H4 (cell line): ENCODE results near the gene EGFR. TPM values are rescaled to one million over a fixed set of nuclear protein-coding genes. Genes with fewer than 3 reads are reported as not detected.
A peak's percentile ranks its signal among the peaks of the same experiment; 100 is the strongest.
"Not testable (repeated sequence)": the region's sequence is repeated elsewhere in the genome, so short reads cannot be mapped to it uniquely, and the experiment has no call there.

ENCODE experiments used
- DNase-seq: peaks from one replicate; pipeline ENCODE4 v3.0.0-alpha.2; 2015; ENCODE audit warnings: low spot score
- total RNA-seq: library from RNA; depleted of rRNA; stranded (reverse); fragments of >200 nt; shearing (Covaris generic); gene quantifications from 2 replicates; pipeline ENCODE4 v1.2.3, GENCODE V29; 2014

Gene EGFR
- total RNA-seq, 1 experiment from 2014 or later = 16.5 TPM

DNA sequence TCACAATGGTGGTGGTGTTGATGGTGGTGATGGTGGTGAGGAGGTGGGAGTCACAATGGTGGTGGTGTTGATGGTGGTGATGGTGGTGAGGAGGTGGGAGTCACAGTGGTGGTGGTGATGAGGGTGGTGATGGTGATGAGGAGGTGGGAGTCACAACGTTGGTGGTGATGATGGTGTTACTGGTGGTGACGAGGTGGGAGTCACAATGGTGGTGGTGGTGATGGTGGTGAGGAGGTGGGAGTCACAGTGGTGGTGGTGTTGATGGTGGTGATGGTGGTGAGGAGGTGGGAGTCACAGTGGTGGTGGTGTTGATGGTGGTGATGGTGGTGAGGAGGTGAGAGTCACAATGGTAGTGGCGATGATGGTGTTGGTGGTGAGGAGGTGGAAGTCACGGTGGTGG, 148.5 kb downstream of the EGFR start:
- not testable (repeated sequence) for DNase-seq

DNA sequence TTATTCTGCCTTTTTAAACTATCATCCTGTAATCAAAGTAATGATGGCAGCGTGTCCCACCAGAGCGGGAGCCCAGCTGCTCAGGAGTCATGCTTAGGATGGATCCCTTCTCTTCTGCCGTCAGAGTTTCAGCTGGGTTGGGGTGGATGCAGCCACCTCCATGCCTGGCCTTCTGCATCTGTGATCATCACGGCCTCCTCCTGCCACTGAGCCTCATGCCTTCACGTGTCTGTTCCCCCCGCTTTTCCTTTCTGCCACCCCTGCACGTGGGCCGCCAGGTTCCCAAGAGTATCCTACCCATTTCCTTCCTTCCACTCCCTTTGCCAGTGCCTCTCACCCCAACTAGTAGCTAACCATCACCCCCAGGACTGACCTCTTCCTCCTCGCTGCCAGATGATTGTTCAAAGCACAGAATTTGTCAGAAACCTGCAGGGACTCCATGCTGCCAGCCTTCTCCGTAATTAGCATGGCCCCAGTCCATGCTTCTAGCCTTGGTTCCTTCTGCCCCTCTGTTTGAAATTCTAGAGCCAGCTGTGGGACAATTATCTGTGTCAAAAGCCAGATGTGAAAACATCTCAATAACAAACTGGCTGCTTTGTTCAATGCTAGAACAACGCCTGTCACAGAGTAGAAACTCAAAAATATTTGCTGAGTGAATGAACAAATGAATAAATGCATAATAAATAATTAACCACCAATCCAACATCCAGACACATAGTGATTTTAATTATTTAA, 151.7 kb downstream of the EGFR start:
- DNase-seq = no peak

DNA sequence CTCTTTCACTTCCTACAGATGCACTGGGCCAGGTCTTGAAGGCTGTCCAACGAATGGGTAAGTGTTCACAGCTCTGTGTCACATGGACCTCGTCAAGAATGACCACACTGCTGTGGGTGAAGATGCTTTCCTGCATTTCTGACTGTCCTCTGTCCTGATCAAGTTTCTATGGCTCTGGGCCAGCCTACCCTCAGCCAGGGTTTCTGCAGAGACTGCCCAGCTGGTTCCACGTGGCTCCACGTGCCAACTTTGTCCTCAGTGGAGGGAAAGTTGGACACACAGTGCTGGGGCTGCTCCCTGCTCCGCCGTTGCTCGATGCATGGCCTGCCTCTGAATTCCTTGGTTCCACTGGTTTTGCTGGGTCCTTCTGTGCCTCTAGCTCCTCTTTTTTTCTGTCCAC, 152.3 kb downstream of the EGFR start:
- no peak for DNase-seq

DNA sequence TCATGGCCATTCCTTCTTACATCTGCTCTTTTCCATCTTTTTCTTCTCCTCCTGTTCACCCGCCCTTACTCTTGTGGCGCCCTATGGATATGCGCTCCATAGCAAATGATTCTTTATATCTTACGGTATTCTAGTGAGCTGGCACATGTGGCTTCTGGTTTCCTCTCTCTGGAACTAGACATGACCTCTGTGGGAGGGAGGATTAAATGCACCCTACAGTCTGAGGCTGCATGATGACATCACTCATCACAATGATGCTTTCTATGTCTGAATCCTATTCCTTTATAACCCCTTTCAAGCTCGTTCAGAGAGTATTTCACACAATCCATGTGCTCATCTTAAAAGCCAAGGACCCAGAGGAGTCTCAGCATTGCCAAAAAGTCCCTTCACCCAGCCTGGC, 153.3 kb downstream of the EGFR start:
- no peak for DNase-seq

DNA sequence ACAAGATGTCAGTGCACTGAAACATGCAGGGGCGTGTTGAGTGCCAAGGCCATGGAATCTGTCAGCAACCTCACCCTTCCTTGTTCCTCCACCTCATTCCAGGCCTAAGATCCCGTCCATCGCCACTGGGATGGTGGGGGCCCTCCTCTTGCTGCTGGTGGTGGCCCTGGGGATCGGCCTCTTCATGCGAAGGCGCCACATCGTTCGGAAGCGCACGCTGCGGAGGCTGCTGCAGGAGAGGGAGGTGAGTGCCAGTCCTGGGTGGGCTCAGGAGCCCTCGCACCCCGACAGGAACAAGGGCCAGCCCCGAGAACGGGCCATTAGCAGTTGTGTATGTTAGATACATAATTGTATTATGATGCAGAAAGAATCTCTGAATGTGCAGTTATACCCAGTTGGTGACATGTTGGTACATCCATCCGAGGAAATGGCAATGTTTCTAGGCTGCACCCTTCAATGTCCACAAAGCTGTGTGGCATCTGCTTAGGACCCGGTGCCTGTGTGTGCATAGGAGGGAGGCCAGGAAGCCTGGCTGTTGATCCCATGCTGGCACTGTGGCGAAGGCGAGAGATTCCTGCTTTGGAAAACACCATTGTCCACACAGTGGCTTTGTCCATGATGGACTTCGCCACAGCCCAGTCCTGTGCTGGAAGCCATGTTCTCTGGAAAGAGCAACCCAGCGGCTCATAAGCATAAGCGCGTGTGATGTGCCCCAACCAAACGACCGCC, 154.2 kb downstream of the EGFR start:
- no peak for DNase-seq

DNA sequence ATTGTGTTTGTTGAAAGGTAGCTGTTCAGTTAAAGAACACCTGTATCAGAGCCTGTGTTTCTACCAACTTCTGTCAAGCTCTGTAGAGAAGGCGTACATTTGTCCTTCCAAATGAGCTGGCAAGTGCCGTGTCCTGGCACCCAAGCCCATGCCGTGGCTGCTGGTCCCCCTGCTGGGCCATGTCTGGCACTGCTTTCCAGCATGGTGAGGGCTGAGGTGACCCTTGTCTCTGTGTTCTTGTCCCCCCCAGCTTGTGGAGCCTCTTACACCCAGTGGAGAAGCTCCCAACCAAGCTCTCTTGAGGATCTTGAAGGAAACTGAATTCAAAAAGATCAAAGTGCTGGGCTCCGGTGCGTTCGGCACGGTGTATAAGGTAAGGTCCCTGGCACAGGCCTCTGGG, 154.9 kb downstream of the EGFR start:
- DNase-seq = no peak

DNA sequence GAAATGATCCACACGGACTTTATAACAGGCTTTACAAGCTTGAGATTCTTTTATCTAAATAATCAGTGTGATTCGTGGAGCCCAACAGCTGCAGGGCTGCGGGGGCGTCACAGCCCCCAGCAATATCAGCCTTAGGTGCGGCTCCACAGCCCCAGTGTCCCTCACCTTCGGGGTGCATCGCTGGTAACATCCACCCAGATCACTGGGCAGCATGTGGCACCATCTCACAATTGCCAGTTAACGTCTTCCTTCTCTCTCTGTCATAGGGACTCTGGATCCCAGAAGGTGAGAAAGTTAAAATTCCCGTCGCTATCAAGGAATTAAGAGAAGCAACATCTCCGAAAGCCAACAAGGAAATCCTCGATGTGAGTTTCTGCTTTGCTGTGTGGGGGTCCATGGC, 155.6 kb downstream of the EGFR start:
- DNase-seq = no peak

DNA sequence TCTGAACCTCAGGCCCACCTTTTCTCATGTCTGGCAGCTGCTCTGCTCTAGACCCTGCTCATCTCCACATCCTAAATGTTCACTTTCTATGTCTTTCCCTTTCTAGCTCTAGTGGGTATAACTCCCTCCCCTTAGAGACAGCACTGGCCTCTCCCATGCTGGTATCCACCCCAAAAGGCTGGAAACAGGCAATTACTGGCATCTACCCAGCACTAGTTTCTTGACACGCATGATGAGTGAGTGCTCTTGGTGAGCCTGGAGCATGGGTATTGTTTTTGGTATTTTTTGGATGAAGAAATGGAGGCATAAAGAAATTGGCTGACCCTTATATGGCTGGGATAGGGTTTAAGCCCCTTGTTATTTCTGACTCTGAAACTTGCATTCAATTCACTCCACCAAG, 156.0 kb downstream of the EGFR start:
- no peak for DNase-seq

DNA sequence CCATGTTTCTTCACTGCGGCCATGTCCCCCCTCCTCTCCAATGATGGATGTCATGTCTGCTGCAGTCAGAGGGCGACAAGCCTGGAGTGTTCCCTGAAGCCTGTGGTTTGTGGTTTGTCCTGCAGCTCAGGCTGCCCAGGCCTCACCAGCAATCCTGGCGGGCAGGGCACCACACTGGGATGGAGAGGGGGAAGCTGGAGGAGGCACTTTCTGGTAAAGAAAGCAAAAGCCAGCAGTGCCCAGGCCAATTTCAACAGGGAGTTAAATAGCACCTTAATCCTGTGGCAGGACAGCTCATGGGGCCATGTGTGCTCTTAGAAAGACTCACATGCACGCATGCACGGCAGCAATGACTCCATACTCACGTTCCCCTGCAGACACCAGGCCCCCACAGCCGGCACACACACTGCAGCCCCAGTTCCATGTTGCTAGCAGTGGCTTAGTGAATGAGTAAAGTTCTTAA, 158.3 kb downstream of the EGFR start:
- peak; percentile 96 for DNase-seq

DNA sequence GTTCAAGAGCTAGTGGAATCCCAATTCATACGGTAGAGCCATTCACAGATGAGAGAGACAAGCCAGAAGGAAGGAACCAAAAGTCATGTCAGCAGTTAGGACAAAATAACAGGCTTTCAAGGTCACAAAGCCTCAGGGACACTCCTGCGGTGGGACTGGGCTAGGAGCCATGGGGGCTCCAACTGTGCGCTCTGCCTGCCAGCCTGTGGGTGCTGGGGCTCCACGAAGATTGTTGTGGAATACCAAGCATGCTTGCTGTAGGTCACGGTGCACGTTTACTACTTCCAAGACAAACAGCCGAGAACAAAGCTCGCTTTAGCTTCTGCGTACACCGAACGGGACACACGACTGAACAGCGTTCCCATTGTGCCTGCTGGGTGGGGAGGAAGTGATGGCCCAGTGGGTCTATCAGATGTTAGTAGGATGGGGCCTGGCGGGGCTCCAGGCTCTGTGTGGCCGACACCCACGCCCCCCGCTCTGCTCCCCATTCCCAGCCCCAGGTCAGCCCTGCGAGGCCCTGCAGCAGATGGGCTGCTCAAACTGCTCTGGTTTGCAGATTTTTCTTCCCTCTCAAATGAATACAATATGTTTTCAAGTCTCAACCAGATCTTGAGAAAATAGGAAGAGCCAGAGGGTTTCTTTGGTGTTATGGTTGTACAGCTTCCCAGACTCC, 158.9 kb downstream of the EGFR start:
- DNase-seq = peak; percentile 76

DNA sequence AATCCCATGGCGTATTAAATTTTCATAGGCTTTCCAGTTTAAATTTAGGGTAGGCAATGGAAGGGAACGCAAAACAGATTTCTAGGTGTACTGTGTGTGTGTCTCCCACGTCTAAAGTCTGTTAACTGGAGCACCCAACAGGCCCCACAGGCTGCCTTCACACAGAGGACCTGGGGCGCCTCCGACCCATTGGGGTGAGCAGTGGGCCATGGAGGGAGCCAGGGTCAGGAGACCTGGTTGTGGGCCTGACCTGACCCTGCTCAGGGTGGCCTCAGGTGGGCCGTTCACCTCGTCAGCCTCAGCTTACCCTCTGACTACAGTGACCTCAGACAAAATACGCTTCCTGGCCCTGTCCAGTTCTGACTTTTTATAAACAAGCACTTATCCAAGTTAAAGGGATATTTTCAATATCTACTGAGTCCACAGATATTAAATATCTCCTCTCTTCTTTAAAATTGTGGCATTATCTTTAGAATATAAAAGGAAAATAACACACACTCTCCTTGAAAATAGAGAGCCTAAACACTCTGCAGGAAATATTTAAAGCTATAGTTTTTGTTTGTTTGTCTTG, 159.6 kb downstream of the EGFR start:
- DNase-seq = no peak

DNA sequence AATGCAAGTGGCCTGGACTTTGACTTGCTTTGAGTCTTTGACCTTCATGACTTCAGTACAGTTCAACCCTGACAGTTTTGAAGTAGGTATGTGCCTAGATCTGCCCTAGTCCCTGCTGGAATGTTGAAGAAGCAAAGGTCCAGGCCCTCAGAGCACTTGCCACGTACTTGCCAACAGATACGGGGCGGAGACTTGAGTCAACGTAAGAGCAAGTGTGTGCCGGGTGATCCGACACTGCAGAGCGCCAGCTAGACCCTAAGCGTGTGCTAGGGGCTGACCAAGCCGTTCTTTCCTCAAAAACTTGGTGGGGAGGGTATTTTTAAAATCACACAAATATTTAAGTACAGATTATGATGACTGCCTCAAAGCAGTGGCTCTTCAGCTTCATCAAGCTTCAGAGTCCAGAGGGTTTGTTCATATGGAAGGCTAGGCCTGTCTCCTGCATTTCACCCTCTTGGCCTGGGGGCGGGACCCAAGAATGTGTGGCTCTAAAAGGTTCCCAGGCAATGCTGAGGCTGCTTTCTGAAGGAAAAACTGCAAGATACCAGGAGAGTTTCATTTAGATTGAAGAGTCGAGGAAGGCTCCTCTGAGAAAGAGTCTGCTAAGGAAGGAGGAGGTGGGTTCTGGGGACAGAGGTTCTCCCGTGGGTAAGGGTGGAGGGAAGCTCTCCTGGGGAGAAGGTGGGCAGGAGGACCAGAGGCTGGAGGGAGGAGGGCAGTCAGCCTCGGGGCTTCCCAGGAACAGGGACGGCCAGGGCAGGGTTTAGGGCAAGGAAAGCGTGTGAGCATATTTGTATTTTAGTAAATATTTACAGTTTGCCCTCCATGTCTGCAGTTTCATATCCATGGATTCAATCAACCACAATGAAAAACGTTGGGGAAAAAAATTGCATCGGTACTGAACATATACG, 160.3 kb downstream of the EGFR start:
- DNase-seq = no peak

DNA sequence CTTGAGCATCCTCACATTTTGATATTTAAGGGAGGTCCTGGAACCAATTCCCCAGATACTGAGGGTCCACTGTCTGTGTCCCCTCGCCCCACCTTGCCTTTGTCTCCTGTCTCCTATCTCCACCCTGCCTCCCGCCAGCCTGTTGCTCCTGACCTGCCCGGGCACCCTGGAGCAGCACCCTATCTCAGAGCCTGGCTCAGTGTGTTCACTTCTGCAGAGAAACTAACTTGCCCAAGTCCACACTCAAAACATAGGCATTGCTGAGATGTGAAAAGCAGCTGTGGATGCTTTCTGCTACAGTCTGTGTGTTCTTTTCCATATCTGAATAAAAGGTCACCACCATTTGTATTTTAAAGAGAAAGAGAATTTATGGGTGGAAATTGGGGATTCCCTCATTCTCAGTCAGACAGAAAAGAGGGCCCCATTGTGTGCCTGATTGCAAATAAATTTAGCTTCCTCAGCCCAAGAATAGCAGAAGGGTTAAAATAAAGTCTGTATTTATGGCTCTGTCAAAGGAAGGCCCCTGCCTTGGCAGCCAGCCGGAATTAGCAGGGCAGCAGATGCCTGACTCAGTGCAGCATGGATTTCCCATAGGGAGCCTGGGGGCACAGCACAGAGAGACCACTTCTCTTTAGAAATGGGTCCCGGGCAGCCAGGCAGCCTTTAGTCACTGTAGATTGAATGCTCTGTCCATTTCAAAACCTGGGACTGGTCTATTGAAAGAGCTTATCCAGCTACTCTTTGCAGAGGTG, 161.3 kb downstream of the EGFR start:
- DNase-seq = no peak

DNA sequence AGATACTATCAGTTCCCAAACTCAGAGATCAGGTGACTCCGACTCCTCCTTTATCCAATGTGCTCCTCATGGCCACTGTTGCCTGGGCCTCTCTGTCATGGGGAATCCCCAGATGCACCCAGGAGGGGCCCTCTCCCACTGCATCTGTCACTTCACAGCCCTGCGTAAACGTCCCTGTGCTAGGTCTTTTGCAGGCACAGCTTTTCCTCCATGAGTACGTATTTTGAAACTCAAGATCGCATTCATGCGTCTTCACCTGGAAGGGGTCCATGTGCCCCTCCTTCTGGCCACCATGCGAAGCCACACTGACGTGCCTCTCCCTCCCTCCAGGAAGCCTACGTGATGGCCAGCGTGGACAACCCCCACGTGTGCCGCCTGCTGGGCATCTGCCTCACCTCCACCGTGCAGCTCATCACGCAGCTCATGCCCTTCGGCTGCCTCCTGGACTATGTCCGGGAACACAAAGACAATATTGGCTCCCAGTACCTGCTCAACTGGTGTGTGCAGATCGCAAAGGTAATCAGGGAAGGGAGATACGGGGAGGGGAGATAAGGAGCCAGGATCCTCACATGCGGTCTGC, 162.2 kb downstream of the EGFR start:
- no peak for DNase-seq

DNA sequence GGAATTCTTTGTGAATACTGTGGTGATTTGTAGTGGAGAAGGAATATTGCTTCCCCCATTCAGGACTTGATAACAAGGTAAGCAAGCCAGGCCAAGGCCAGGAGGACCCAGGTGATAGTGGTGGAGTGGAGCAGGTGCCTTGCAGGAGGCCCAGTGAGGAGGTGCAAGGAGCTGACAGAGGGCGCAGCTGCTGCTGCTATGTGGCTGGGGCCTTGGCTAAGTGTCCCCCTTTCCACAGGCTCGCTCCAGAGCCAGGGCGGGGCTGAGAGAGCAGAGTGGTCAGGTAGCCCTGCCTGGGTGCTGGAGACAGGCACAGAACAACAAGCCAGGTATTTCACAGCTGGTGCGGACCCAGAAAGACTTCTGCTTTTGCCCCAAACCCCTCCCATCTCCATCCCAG, 162.9 kb downstream of the EGFR start:
- no peak for DNase-seq

DNA sequence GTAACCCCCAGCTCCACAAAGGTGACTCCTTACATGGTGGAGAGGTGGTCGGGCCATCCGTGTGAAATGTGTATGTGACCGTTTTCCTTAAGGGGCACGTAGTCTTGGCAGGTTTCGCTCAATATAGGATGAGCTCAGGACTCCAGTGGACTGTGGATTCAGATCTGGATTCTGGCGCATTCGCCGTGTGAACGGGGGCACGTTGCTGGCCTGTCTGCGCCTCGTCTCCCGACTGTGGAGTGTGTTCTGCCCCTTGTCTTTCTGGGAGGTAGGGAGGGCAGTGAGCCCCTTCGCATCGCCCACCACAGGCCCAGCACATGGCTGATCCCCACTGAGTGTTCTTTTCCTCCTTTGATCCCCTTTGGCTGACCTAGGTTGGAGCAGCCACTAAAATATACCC, 165.1 kb downstream of the EGFR start:
- DNase-seq = no peak

DNA sequence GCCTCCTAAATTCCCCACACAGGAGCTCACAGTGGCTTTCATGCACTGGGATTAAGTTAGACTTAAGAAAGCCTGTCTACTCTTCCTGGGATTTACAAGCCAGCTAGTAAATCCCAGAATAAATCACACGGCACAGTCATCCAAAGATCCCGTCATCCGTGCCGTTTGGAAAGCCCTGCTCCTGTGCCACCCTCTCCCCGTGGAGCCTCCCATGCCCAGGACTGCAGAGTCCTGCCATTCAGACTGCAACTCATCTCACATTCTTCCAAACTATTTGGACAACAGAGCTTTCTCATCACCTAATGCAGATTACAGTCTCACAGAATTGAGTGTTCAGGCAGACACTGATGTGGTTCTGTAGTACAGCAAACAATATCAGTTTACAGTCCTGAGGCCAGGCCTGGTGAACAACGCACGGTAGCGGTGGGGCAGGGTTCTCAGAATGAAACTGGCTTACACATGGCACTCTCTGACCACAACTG, 166.5 kb downstream of the EGFR start:
- peak; percentile 79 for DNase-seq

DNA sequence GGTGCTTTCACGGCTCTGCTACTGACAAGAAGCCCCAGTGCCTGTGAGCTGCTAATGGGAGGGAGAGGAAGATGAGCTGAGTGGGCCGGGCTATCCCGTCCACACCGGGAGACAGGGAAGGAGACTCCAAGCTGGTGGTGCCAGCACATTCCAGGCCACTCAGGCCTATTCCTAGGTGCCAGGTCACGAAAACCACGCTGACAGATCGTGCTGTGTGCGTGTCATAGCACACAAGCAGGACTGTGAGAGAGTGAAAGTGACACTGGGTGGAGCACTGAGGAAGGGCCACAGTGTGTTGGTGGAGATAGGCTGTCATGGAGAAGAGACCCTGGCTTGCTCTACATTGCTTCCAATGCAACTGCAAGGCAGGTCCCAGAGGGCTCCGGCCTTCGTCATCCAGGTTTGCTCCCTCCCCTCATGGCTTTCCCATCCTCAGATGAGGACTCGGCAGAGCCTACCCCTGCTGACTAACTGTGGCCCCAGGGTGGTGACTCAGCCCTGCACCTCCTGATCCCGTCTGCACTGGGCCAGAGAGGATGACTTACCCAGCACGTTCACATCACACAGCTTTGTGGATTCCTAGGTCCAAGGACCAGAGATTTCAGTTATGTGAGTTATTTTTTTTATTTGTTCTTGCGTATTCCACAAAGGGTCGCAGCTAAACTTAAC, 167.3 kb downstream of the EGFR start:
- peak; percentile 94 for DNase-seq

DNA sequence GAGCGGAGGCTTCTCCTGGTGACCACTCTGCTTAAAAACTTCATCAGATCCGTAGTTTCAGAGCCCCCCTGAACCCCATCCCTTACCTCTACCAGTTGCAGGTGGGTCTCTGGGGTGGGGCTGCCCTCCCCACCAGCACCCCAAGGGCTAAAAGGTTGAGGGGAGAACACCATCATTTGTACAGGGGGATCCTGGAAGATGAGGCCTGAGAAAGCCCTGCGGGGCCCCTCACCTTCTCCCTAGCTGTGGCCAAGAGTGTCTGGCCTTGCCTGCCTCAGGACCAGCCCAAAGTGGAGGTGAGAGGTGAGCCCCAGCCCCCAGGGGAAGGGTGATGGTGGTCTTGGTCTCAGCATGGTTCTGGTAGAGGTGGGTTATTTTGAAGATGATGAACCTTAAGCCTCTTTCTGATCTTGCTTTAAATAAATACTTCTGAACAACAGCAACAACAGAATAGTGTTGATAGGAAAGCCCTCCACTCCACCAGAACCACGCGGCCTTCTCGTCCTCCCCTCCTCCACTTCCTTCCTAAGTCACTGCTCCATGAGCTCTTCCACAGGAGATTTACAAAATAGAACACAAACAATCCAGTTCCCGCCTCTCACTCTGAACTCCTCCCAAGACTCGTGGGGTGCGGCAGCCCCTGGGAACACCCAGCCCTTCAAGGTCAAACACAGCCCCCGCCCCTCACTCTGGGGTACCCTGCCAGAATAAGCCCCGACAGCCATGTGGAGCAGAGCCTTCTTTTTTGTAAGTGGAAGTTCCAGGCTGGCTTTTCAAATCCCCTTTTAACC, 169.1 kb downstream of the EGFR start:
- DNase-seq = no peak
